DOHH2 (cell line): ENCODE data around the gene SLC16A10.

Experiments used
- H3F3A ChIP-seq: fragments of 200-600 bp; sonication (generic), shearing (Covaris generic); 2 replicates; pipeline ENCODE4 v1.6.0; 2016; ENCODE audit warnings: antibody characterized with exemption, mild to moderate bottlenecking; ENCODE audit not compliant: control insufficient read depth, insufficient read depth
- H3K27ac ChIP-seq: fragments of 200-600 bp; sonication (generic); 2 replicates; pipeline ENCODE4 v1.5.1; 2014; ENCODE audit warnings: low read depth, mild to moderate bottlenecking, low read length, moderate library complexity
- H3K27me3 ChIP-seq: fragments of 200-600 bp; sonication (generic); 2 replicates; pipeline ENCODE4 v1.6.1; 2014; ENCODE audit warnings: mild to moderate bottlenecking, low read length, mixed read lengths; ENCODE audit not compliant: control insufficient read depth
- H3K36me3 ChIP-seq: fragments of 200-600 bp; sonication (generic); 2 replicates; pipeline ENCODE4 v1.6.1; 2014; ENCODE audit warnings: mild to moderate bottlenecking, low read length, moderate library complexity, mixed read lengths; ENCODE audit not compliant: control insufficient read depth
- H3K4me1 ChIP-seq: fragments of 200-600 bp; sonication (generic); 2 replicates; pipeline ENCODE4 v1.6.1; 2014; ENCODE audit warnings: mild to moderate bottlenecking, low read length, mixed read lengths; ENCODE audit not compliant: control insufficient read depth
- H3K4me2 ChIP-seq: fragments of 200-600 bp; sonication (generic); 2 replicates; pipeline ENCODE4 v1.6.0; 2014; ENCODE audit warnings: mild to moderate bottlenecking, low read length, moderate library complexity
- H3K4me3 ChIP-seq: fragments of 200-600 bp; sonication (generic); 2 replicates; pipeline ENCODE4 v1.5.1; 2014; ENCODE audit warnings: mild to moderate bottlenecking, low read length, mixed read lengths
- H3K79me2 ChIP-seq: fragments of 200-600 bp; sonication (generic); 2 replicates; pipeline ENCODE4 v1.6.1; 2014; ENCODE audit warnings: mild to moderate bottlenecking, low read length, mixed read lengths; ENCODE audit not compliant: control insufficient read depth
- H3K9me2 ChIP-seq: fragments of 200-600 bp; sonication (generic); replicated peaks from 2 replicates; pipeline ENCODE4 v1.6.1; 2014; ENCODE audit warnings: mild to moderate bottlenecking, low read length, mixed read lengths; ENCODE audit not compliant: control insufficient read depth
- H3K9me3 ChIP-seq: fragments of 200-600 bp; sonication (generic); 2 replicates; pipeline ENCODE4 v1.6.1; 2014; ENCODE audit warnings: antibody characterized with exemption, low read length, mixed read lengths; ENCODE audit not compliant: control insufficient read depth, insufficient read depth
- H4K20me1 ChIP-seq: fragments of 200-600 bp; sonication (generic); 2 replicates; pipeline ENCODE4 v1.6.0; 2014; ENCODE audit warnings: low read depth, mild to moderate bottlenecking, antibody characterized with exemption, low read length, moderate library complexity; ENCODE audit not compliant: control insufficient read depth, insufficient read depth
- EZH2phosphoT487 ChIP-seq: fragments of 200-600 bp; sonication (generic); IDR thresholded peaks from 2 replicates; pipeline ENCODE4 v1.6.1; 2017; ENCODE audit warnings: borderline replicate concordance, mild to moderate bottlenecking, antibody characterized with exemption, low read length, moderate library complexity, mixed read lengths
- TF ChIP-seq, protein P1 (sequence below): fragments of 200-600 bp; sonication (generic); IDR thresholded peaks from one replicate; pipeline ENCODE4 v1.5.1; 2014; ENCODE audit warnings: antibody characterized with exemption, mild to moderate bottlenecking, low read depth, low read length; ENCODE audit not compliant: poor library complexity, severe bottlenecking

Gene SLC16A10

DNA sequence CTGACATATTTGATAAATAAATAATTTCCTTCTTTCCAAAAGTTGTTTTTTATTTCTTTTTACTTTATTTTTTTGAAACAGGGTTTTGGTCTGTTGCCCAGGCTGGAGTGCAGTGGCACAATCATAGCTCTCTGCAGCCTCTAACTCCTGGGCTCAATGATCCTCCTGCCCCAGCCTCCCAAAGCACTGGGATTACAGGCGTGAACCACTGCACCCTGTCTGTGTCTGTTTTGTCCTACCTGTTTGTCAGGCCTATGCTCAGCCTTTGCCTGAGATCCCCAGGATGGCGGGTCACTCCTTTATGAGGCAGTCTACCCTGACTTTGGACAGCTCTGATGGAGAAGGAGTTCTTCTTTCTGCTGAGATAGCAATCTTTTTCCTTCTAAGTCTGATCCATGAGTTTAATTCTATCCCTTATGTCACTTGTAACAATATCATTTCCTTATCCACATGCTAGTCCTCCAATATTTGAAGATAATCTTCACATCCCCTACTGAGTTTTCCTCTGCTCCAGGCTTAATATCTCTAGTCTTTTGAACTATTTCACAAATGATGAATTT, 14.4 kb upstream of the SLC16A10 start:
- Histone ChIP-seq H3K27me3 (peaks cover 27% of the 10 kb centered on the region; the same call in 1 of the 2 replicates), H3K36me3 (no peaks in the 10 kb centered on the region), H3K27ac (no peak overlapping the region), H3K4me2 (no peak overlapping the region), H3K9me2 (no peaks in the 10 kb centered on the region), H3K4me1 (no peaks in the 10 kb centered on the region), H3K4me3 (no peak overlapping the region), H3F3A (no peaks in the 10 kb centered on the region), H3K79me2 (no peaks in the 10 kb centered on the region), H4K20me1 (no peaks in the 10 kb centered on the region), H3K9me3 (no peaks in the 10 kb centered on the region)
- TF ChIP-seq, protein P1, sequence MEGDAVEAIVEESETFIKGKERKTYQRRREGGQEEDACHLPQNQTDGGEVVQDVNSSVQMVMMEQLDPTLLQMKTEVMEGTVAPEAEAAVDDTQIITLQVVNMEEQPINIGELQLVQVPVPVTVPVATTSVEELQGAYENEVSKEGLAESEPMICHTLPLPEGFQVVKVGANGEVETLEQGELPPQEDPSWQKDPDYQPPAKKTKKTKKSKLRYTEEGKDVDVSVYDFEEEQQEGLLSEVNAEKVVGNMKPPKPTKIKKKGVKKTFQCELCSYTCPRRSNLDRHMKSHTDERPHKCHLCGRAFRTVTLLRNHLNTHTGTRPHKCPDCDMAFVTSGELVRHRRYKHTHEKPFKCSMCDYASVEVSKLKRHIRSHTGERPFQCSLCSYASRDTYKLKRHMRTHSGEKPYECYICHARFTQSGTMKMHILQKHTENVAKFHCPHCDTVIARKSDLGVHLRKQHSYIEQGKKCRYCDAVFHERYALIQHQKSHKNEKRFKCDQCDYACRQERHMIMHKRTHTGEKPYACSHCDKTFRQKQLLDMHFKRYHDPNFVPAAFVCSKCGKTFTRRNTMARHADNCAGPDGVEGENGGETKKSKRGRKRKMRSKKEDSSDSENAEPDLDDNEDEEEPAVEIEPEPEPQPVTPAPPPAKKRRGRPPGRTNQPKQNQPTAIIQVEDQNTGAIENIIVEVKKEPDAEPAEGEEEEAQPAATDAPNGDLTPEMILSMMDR = no peak
- no peak for TF ChIP-seq EZH2phosphoT487

DNA sequence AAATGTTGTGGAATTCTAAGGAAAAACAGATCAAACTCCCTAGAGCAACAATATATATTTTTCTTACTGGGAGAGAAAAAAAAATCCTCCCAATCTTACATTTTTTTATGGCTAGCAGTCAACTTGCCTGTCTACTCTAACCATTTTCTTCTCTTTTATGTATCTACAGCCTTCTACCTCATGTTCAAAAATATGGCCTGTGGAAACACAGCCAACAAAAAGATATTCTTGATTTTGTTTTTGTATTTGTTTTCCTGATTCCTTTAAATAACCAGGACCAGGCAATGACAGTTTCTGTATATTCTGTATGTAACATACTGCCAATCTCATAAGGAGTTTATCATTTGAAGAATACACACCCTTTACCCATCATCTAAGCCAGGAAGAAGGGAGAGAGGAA, 13.0 kb upstream of the SLC16A10 start:
- Histone ChIP-seq H3K79me2 (no peaks in the 10 kb centered on the region), H3K4me2 (no peak overlapping the region), H3F3A (no peaks in the 10 kb centered on the region), H4K20me1 (no peaks in the 10 kb centered on the region), H3K27ac (no peak overlapping the region), H3K4me1 (no peaks in the 10 kb centered on the region), H3K36me3 (no peaks in the 10 kb centered on the region), H3K9me3 (no peaks in the 10 kb centered on the region), H3K4me3 (no peak overlapping the region), H3K9me2 (no peaks in the 10 kb centered on the region), H3K27me3 (peaks cover 27% of the 10 kb centered on the region; the same call in 1 of the 2 replicates)
- TF ChIP-seq EZH2phosphoT487 = no peak
- TF ChIP-seq, protein P1 = no peak

DNA sequence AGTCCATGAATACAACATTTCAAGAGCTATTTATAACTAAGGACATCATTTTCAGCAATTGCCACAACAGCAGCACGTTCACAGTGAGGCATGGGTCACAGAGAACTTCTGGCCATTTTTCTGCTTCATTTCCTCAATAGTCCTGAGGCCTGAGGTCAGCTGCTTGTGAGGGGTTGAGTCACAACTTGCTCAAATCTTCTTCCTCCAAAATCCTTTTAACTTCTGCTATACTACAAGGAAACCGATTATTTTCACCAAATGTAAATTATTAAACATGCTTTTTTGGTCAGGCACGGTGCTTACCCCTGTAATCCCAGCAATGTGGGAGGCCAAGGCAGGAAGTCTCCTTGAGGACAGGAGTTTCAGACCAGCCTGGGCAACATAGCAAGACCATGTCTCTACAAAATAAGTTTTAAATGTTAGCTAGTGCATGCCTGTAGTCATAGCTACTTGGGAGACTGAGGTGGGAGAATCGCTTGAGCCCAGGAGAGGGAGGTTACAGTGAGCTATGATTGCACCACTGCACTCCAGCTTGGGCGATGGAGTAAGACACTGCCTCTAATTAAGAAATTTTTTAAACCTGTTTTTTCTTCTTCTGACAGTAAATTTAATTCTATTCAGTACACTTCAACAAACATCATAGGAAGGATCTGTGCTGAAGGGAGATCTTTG, 11.1 kb upstream of the SLC16A10 start:
- no peaks in the 10 kb centered on the region for H3K4me1 ChIP-seq
- no peak overlapping the region for H3K4me3 ChIP-seq
- TF ChIP-seq, protein P1 = no peak
- TF ChIP-seq EZH2phosphoT487 = no peak
- H3K36me3 ChIP-seq = no peaks in the 10 kb centered on the region
- no peaks in the 10 kb centered on the region for H3K9me2 ChIP-seq
- no peaks in the 10 kb centered on the region for H3K79me2 ChIP-seq
- peaks cover 19% of the 10 kb centered on the region; the same call in 1 of the 2 replicates for H3K27me3 ChIP-seq
- H4K20me1 ChIP-seq = no peaks in the 10 kb centered on the region
- H3F3A ChIP-seq = no peaks in the 10 kb centered on the region
- no peaks in the 10 kb centered on the region for H3K9me3 ChIP-seq
- H3K4me2 ChIP-seq = no peak overlapping the region
- no peak overlapping the region for H3K27ac ChIP-seq
